Retinal pigment epithelial cell (primary cell): Measurements from ENCODE around the gene THAP12.

Experiments used
- DNase-seq: peaks from one replicate; pipeline ENCODE4 v3.0.0-alpha.2; 2010; ENCODE audit warnings: low read depth
- H3K4me3 ChIP-seq: 2 replicates; pipeline ENCODE4 v1.5.1; 2011; ENCODE audit warnings: mild to moderate bottlenecking, low read length, control low read depth, moderate library complexity
- CTCF ChIP-seq: conservative IDR thresholded peaks from 2 replicates; pipeline ENCODE4 v1.5.1; 2011; ENCODE audit warnings: low read depth, low read length, control low read depth, inconsistent platforms

The THAP12 gene

GRCh38 chr11:76339221-76339620 lies 41.7 kb downstream of the THAP12 start:
- H3K4me3 ChIP-seq: no peak overlapping the region
- no peak for DNase-seq
- TF ChIP-seq CTCF: no peak

GRCh38 chr11:76337923-76338322 lies 43.0 kb downstream of the THAP12 start:
- DNase-seq: no peak
- TF ChIP-seq CTCF: no peak
- no peak overlapping the region for H3K4me3 ChIP-seq

GRCh38 chr11:76337469-76337868 lies 43.5 kb downstream of the THAP12 start:
- no peak overlapping the region for H3K4me3 ChIP-seq
- DNase-seq: no peak
- TF ChIP-seq CTCF: no peak

GRCh38 chr11:76336597-76336996 lies 44.3 kb downstream of the THAP12 start:
- no peak overlapping the region for H3K4me3 ChIP-seq
- no peak for DNase-seq
- no peak for TF ChIP-seq CTCF

- no peak for DNase-seq
- no peak overlapping the region for H3K4me3 ChIP-seq
- TF ChIP-seq CTCF: no peak
Measured at GRCh38 chr11:76335842-76336241, 45.1 kb downstream of the THAP12 start.

GRCh38 chr11:76334826-76335389 lies 46.0 kb downstream of the THAP12 start:
- H3K4me3 ChIP-seq: no peak overlapping the region
- no peak for DNase-seq
- TF ChIP-seq CTCF: no peak

GRCh38 chr11:76330651-76331050 lies 50.3 kb downstream of the THAP12 start:
- DNase-seq: no peak
- TF ChIP-seq CTCF: no peak
- no peak overlapping the region for H3K4me3 ChIP-seq
